Muscle of leg (tissue), 11 donors: Measurements from ENCODE around the gene GDF11. TPM values are rescaled to one million over a fixed set of nuclear protein-coding genes. Genes with fewer than 3 reads are reported as not detected.

Source experiments
- DNase-seq: peaks from one replicate; pipeline ENCODE4 v3.0.0; 2013
- H3K27ac ChIP-seq: one replicate; pipeline ENCODE4 v1.5.1; 2013; ENCODE audit warnings: mild to moderate bottlenecking, low read length, control low read depth
- H3K27me3 ChIP-seq: one replicate; pipeline ENCODE4 v1.6.1; 2013; ENCODE audit warnings: low read length; ENCODE audit not compliant: control insufficient read depth, insufficient read depth
- H3K36me3 ChIP-seq: one replicate; pipeline ENCODE4 v1.6.1; 2013; ENCODE audit warnings: low read length; ENCODE audit not compliant: control insufficient read depth, insufficient read depth
- H3K4me1 ChIP-seq: one replicate; pipeline ENCODE4 v1.6.1; 2013; ENCODE audit warnings: low read length; ENCODE audit not compliant: control insufficient read depth, insufficient read depth
- H3K4me3 ChIP-seq: one replicate; pipeline ENCODE4 v1.5.1; 2013; ENCODE audit warnings: low read length, control low read depth
- H3K9me3 ChIP-seq: replicated peaks from 2 replicates; pipeline ENCODE4 v1.6.1; 2013; ENCODE audit warnings: low read depth, low read length; ENCODE audit not compliant: control insufficient read depth
- WGBS: methylation state at CpG from one replicate; pipeline ENCODE4 v1.1.5; 2013; ENCODE audit warnings: missing lambda C conversion rate; ENCODE audit not compliant: insufficient coverage; 5-methylcytosine and 5-hydroxymethylcytosine counted together
- polyA plus RNA-seq, 8 donors: library from polyadenylated mRNA; unstranded; fragments of 120-200 nt; gene quantifications; one replicate each; pipeline versions ENCODE4 v1.2.1 to v1.2.3, GENCODE V29; 2013; ENCODE audit warnings: inconsistent platforms in 1 of 8, low replicate concordance in 1 of 8; ENCODE audit not compliant: insufficient read length in 8 of 8, insufficient read depth in 1 of 8
- total RNA-seq: library from RNA; stranded (reverse); fragments of 120-200 nt; gene quantifications from one replicate; pipeline ENCODE4 v1.2.4, GENCODE V29; 2013

GDF11 gene
- total and polyA plus RNA-seq, 9 donors = 4.5 to 12.4 (median 10.7) TPM

DNA sequence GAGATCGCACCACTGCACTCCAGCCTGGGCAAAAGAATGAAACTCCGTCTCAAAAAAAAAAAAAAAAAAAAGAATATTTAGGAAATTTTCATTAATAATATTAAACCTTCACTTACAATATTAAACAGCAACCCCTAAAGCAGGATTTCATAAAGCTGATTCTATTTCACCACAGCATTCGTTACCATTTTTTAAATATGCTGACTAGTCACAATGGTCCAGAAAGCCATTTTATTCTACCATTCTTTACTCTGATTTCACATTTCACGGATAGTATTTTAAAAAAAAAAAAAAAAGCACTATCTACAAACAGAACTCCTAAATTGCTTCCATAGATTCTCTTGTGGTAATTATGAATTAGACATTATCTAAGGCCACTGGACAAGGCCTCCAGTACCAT lies 47.0 kb downstream of the GDF11 start:
- no peaks in the 10 kb centered on the region for H3K4me1 ChIP-seq
- no peaks in the 10 kb centered on the region for H3K27me3 ChIP-seq
- no peak overlapping the region for H3K27ac ChIP-seq
- WGBS = no CpG with 5 or more reads among the region's 4 CpGs
- H3K36me3 ChIP-seq = peaks cover 41% of the 10 kb centered on the region
- no peak for DNase-seq
- H3K9me3 ChIP-seq = no peaks in the 10 kb centered on the region
- no peak overlapping the region for H3K4me3 ChIP-seq

DNA sequence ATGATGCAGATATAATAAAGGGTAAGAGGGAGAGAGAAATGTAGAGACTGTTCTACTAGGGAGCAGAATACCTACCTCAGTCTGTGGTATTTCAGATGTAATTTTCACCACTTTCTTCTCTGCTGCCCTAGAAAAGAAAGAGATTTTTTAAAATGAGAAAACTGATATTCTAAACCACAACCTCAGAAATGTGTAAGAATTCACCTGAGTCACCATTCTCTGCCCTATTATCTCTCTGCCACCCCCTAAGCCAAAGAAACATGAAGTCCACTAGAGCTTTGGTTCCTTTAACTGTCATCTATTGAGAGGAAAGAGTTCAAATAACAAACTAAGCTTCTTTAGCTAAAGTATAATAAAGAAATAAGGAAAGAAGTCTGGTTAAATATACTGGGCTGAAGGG lies 53.0 kb downstream of the GDF11 start:
- H3K4me1 ChIP-seq = no peaks in the 10 kb centered on the region
- H3K9me3 ChIP-seq = no peaks in the 10 kb centered on the region
- H3K27ac ChIP-seq = no peak overlapping the region
- no peak for DNase-seq
- no peaks in the 10 kb centered on the region for H3K27me3 ChIP-seq
- no peak overlapping the region for H3K4me3 ChIP-seq
- H3K36me3 ChIP-seq = peaks cover 37% of the 10 kb centered on the region

DNA sequence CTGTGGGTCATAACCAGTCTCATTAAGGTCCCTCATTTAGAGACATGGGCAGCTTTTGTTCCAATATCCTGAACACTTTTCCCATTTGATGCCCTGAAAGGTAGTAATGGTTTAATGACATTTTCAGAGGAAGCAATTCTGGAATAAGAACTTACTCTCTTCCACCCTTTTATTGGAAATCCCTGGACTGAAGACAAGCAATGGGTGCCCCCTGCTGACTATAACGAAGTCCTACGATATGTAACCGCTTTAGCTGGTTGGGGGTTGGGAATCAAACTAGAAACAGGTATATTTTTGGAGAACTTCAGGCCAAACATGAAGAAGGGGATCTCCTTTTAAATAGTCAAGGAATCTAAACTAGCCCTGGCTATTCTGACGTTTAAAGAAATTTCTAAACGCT lies 54.1 kb downstream of the GDF11 start:
- H3K4me1 ChIP-seq = no peaks in the 10 kb centered on the region
- H3K9me3 ChIP-seq = no peaks in the 10 kb centered on the region
- peak; percentile 71 for DNase-seq
- no peaks in the 10 kb centered on the region for H3K27me3 ChIP-seq
- H3K36me3 ChIP-seq = peaks cover 40% of the 10 kb centered on the region
- H3K27ac ChIP-seq = no peak overlapping the region
- no peak overlapping the region for H3K4me3 ChIP-seq
- WGBS = 40% methylated on average over 1 of the region's 5 CpGs

DNA sequence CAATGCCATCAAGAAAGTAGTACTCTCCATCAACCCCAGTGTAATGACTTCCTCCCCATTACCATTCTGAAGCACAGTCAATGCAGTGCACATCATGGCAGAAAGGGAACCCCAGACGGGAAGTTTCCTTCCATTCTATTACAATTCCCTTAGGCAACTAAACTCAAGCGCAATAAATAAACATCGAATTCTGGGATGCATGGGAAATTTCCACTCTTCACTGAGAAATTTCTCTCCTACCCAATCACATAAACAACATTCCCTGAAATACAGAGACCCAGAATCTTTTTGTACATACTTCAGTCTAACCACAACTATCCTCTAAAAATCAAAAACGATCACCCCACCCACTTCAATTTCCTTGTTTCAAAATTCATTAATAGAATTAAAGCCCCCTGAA lies 54.6 kb downstream of the GDF11 start:
- peaks cover 39% of the 10 kb centered on the region for H3K36me3 ChIP-seq
- no peaks in the 10 kb centered on the region for H3K27me3 ChIP-seq
- DNase-seq = no peak
- H3K4me1 ChIP-seq = no peaks in the 10 kb centered on the region
- WGBS = 82% methylated on average over 2 of the region's 4 CpGs
- no peak overlapping the region for H3K27ac ChIP-seq
- H3K4me3 ChIP-seq = no peak overlapping the region
- no peaks in the 10 kb centered on the region for H3K9me3 ChIP-seq

Other genes starting within 250 kb of the GDF11 start
- gene OR6C4, start 193.5 kb upstream of the GDF11 start, total RNA-seq = not detected
- under 1 TPM in 1 of 8 donors, not detected in 7; 0.12 TPM for gene OR6C4, start 193.5 kb upstream of the GDF11 start, polyA plus RNA-seq
- not detected for gene OR2AP1, start 170.7 kb upstream of the GDF11 start, total RNA-seq
- not detected for gene OR2AP1, start 170.7 kb upstream of the GDF11 start, polyA plus RNA-seq
- gene OR10P1, start 106.2 kb upstream of the GDF11 start, total RNA-seq = not detected
- gene OR10P1, start 106.2 kb upstream of the GDF11 start, polyA plus RNA-seq = under 1 TPM in 1 of 8 donors, not detected in 7; 0.34 TPM
- 255 TPM for gene ITGA7, start 35.2 kb upstream of the GDF11 start, total RNA-seq
- 100 to 1,000 TPM; 195 to 461 (median 377) TPM for gene ITGA7, start 35.2 kb upstream of the GDF11 start, polyA plus RNA-seq
- 135 TPM for gene BLOC1S1, start 27.1 kb upstream of the GDF11 start, total RNA-seq
- gene BLOC1S1, start 27.1 kb upstream of the GDF11 start, polyA plus RNA-seq = 100 to 1,000 TPM in 7 of 8 donors, 10 to 100 TPM in 1; 97.2 to 133 (median 115) TPM
- 22.0 TPM for gene RDH5, start 22.7 kb upstream of the GDF11 start, total RNA-seq
- gene RDH5, start 22.7 kb upstream of the GDF11 start, polyA plus RNA-seq = 10 to 100 TPM in 6 of 8 donors, 1 to 10 TPM in 2; 8.6 to 45.9 (median 17.9) TPM
- gene CD63, start 14.1 kb upstream of the GDF11 start, total RNA-seq = 905 TPM
- 100 to 1,000 TPM; 751 to 916 (median 844) TPM for gene CD63, start 14.1 kb upstream of the GDF11 start, polyA plus RNA-seq
- 81.6 TPM for gene SARNP, start 74.6 kb downstream of the GDF11 start, total RNA-seq
- gene SARNP, start 74.6 kb downstream of the GDF11 start, polyA plus RNA-seq = 100 to 1,000 TPM in 1 of 8 donors, 10 to 100 TPM in 7; 66.6 to 104 (median 81.0) TPM
- 17.0 TPM for gene ORMDL2, start 74.9 kb downstream of the GDF11 start, total RNA-seq
- 10 to 100 TPM; 13.5 to 19.3 (median 17.4) TPM for gene ORMDL2, start 74.9 kb downstream of the GDF11 start, polyA plus RNA-seq
- gene DNAJC14, start 86.5 kb downstream of the GDF11 start, total RNA-seq = 25.1 TPM
- gene DNAJC14, start 86.5 kb downstream of the GDF11 start, polyA plus RNA-seq = 10 to 100 TPM; 17.3 to 25.9 (median 23.3) TPM
- gene MMP19, start 99.8 kb downstream of the GDF11 start, total RNA-seq = 2.7 TPM
- 1 to 10 TPM; 1.0 to 2.9 (median 1.9) TPM for gene MMP19, start 99.8 kb downstream of the GDF11 start, polyA plus RNA-seq
- 22.2 TPM for gene PYM1, start 184.8 kb downstream of the GDF11 start, total RNA-seq
- gene PYM1, start 184.8 kb downstream of the GDF11 start, polyA plus RNA-seq = 10 to 100 TPM; 22.1 to 26.8 (median 23.8) TPM
- 13.3 TPM for gene DGKA, start 188.0 kb downstream of the GDF11 start, total RNA-seq
- gene DGKA, start 188.0 kb downstream of the GDF11 start, polyA plus RNA-seq = 10 to 100 TPM; 10.8 to 29.6 (median 15.7) TPM
- 0.62 TPM for gene PMEL, start 222.9 kb downstream of the GDF11 start, total RNA-seq
- gene PMEL, start 222.9 kb downstream of the GDF11 start, polyA plus RNA-seq = 10 to 100 TPM in 1 of 8 donors, 1 to 10 TPM in 6, under 1 TPM in 1; 0.72 to 16.2 (median 1.3) TPM
- gene CDK2, start 223.7 kb downstream of the GDF11 start, total RNA-seq = 20.8 TPM
- 10 to 100 TPM; 24.9 to 34.4 (median 31.4) TPM for gene CDK2, start 223.7 kb downstream of the GDF11 start, polyA plus RNA-seq
- gene RAB5B, start 231.0 kb downstream of the GDF11 start, total RNA-seq = 62.1 TPM
- gene RAB5B, start 231.0 kb downstream of the GDF11 start, polyA plus RNA-seq = 100 to 1,000 TPM; 108 to 116 (median 113) TPM